HG02763 (cell line): ENCODE data around the gene ARHGAP24.
"Not testable (repeated sequence)": the region's sequence is repeated elsewhere in the genome, so short reads cannot be mapped to it uniquely, and the experiment has no call there.

ENCODE experiments used
- ATAC-seq: cut with Tn5 transposase; IDR thresholded peaks from one replicate; pipeline ENCODE4 v1.9.1; 2021; ENCODE audit warnings: mild to moderate bottlenecking, moderate library complexity; ENCODE audit not compliant: unreplicated experiment

ARHGAP24 gene

DNA sequence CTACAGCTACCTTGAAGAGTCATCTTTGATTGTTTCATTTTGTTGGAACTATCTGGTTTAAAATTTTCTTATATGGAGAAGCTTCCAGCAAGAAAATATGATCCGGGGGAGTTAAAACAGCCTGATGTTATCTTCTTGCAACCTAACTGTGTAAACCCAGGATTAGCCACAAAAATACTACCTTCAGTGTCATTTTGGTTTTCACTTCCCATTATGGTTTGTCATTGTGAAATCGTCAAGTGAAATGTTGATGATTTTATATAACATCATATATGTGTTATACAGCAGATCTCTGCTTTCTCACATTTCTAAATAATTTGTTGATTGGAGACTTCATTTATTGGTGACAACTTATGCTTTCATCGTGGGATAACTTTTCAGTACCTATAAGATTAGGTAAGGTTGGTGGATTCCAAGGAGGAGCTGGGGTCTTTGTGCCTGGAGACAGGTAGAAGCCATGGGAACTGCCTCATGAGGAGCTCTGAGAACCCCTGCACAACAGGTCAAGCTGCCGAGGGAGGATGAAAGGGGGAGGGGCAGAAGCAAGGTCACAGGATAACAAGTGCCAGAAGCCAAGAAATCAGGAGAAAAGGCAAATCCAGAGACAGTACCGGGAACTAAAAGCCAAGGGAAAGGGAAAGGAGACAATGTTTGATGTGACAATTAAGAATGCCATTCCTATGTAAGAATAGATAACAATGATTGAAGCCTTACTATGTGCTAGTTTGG, 7.2 kb downstream of the ARHGAP24 start:
- ATAC-seq: no peak

- ATAC-seq: no peak
Observed at GRCh38 chr4:85486425-85487086, 11.6 kb downstream of the ARHGAP24 start.

GRCh38 chr4:85488416-85488815, 13.5 kb downstream of the ARHGAP24 start:
- no peak for ATAC-seq

DNA sequence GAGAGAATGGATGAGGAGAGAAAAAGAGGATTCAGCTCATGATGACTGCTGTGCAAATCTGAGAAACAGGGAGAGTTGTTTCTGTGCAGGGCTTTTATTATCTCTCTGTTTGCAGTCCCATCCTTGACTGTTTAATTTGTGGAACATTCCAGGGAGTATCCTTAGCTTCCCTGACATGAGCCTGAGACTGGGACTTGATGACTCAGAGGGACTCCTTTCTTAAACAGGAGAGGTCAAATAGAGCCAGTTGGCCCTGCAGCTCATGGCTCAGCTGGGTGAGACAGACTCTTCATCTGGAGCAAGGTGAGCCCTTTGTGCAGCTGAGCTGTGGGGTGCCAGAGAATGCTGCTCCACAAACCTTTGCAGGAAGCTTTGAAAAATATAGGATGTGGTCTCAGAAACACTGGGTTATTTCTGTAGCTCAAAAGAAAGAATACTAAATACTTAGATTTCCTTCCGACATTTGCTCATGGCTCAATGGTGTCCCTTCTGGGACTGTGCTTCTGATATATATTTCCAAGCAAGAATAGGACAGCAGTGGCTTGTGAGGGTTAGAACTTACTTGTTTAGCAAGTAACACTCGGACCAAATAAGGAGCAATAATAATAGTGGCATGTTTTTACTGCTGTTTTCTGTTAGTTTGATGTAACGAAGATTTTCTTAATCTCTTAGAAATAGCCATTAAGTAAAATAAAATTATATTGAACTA, 14.5 kb downstream of the ARHGAP24 start:
- ATAC-seq: no peak

GRCh38 chr4:85491527-85491926, 16.6 kb downstream of the ARHGAP24 start:
- ATAC-seq: peak; percentile 74

DNA sequence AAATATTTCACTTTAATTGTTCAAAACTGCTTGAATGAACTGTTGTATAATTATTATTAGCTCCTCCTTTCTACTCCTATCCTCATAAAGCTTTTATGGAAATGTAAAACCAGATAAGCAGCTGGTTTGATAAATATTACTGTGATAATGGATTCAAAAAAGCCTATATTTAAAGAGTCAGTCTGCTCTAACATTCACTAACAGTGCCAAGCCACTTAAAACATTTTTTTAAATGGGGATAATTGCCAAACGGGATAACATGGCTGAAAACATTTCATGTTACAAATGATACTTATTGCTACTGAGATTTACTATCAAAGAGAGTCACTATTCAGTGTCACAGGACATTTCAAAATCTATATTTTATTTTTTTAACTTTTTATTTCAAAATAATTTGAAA, 17.4 kb downstream of the ARHGAP24 start:
- no peak for ATAC-seq

DNA sequence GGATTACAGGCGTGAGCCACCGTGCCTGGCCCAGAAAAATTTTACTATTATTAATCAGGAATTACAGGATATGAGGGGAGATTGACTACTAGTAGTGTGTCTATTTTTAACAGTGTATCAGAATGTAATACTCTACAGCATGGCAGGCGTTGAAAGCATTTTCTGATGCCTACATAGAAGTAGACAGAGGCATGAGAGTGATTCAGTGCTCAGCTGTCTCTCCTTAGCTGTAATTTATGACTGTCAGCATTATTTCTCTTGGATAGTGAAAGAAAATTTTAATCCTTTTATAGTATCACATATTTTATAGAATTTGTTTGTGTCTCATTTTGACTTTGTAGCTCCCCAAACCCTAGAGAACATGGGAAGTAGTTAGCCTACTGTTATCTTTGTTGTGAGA, 20.7 kb downstream of the ARHGAP24 start:
- ATAC-seq: no peak

- ATAC-seq: no peak
Observed at GRCh38 chr4:85496126-85496849, 21.3 kb downstream of the ARHGAP24 start.

DNA sequence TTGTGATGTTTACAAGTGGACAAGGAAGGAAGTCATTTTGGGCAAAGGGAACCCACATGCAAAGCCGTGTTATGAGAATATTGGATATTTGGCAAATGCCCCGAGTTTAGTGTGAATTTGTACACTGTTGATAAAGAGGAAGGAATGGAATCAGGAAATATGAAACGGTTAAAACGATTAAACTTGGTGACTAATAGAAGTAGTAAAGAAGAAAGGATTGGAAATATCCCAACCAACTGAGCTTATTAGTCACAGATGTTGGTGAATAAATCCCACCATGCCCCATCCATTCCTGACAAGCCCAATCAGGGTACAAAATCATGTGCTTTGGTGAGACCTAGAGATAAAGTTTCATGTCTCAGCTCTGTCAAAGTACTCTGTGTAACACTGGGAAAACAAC, 22.0 kb downstream of the ARHGAP24 start:
- no peak for ATAC-seq

GRCh38 chr4:85498068-85498733, 23.3 kb downstream of the ARHGAP24 start:
- ATAC-seq: peak; percentile 99

DNA sequence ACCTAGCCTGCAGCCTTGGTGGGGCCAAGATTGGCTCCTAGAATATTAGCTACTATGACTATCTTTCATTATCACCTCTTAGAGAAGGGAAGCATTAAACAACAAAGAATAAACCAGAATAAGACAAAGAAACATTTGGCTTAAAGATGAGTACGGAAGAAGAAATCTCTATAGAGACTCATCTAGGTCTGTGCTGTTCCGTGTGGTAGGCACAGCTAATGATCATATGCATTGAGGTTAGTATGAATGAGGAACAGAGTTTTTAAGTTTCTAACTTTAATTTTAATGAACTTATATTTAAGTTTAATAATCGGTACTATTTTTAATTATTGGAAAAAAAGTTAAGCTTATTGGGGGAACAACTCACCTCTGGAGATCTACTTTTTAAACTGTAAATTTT, 24.6 kb downstream of the ARHGAP24 start:
- ATAC-seq: no peak

DNA sequence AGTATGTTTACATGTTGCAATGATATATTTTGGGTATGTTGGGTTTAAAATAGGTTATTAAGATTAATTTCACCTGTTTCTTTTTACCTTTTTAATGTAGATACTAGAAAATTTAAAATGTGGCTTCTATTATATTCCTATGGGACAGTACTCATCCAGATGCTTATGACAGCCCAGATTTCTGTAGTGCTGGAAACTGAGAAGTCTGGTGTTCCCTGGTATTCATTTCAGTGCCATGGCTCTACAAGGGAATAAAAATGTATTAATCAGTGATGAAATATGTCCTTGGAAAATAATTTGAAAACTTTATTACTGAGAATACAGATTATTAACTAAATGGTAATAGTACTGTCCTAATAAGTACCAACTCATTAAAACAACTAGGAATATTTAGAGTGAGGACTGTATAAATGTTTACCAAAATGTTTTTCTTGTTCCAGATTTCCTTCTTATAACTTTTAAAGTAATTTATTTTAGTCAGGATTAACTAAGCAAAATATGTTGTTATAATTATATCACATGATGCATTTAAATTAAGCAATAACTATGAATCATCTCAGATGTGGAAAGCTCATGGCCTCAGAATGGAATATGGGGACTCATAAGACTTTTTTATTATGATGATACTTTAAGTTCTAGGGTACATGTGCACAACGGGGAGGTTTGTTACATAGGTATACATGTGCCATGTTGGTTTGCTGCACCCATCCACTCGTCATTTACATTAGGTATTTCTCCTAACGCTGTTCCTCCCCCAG, 25.3 kb downstream of the ARHGAP24 start:
- ATAC-seq: no peak

DNA sequence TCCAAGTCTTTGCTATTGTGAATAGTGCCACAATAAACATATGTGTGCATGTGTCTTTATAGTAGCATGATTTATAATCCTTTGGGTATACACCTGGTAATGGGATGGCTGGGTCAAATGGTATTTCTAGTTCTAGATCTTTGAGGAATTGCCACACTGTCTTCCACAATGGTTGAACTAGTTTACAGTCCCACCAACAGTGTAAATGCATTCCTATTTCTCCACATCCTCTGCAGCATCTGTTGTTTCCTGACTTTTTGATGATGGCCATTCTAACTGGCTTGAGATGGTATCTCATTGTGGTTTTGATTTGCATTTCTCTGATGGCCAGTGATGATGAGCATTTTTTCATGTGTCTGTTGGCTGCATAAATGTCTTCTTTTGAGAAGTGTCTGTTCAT, 26.2 kb downstream of the ARHGAP24 start:
- ATAC-seq: not testable (repeated sequence)

GRCh38 chr4:85508654-85509053, 33.7 kb downstream of the ARHGAP24 start:
- ATAC-seq: no peak

DNA sequence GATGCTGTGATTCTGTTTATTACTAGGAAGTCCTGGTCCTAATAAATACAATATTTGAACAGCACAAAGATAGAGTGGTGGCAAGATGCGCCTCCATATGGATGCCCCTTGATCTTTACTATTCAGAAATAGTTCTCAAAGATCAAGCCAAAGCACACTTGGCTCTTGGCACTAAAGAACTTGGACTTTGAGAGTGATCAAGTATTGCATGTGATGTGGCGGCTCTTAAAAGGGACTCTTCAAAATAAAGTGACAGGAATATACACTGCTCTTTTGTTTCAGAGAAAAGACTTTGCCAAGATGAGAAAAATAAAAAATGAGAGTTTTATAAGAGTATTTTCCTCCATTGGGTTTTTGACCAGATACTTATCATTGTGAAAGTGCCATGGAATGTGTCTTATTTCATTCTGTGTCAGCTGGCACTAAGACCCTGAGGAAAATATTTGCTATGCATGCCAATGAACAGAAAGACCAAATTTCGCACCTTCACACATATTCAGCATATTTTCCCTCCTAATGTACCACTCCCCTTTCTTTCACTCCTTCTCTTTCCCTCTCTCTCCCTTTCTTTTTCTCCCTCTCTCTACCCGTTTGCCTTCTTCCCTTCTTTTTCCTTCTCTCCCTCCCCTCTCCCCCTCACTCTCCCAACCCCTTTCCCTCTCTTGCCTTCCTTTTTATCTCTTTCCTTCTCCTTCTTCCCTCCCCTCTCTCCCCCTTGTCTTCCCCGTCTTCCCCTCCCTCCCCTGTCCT, 35.1 kb downstream of the ARHGAP24 start:
- no peak for ATAC-seq

- no peak for ATAC-seq
Observed at GRCh38 chr4:85510632-85510984, 35.7 kb downstream of the ARHGAP24 start.

DNA sequence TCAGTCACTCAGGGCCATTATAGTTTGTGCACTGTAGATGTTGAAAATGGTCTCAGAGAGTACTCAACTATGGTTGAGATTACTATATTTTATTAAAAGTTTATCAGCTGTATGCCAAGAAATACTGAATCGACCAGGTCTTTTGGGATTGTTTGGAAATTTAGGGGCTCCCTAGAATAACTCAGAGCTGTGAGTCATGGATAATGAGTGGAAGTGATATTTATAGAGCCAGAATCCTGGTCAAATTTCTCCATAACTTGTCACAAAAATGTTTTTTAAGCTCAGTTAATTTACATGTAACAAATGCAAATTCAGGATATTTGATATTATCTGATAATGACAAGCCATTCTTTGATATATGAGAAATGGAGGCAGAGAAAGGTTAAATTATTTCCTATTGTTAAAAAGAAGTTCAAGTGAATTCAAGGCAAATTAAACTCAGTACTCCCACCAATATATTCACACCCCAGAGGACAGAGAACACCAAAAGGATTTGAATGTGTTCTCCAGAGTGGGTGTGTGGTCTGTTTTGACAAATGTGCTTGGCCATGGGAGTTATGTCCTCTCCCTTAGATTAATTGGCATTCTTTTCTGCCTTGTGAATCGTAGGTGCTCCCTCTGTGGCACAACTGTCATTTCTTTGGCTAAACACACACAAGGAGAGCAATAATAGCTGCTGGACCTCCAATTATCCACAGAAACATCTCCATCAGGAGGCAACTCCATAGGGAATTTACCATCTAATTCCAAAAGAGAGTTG, 37.7 kb downstream of the ARHGAP24 start:
- no peak for ATAC-seq

DNA sequence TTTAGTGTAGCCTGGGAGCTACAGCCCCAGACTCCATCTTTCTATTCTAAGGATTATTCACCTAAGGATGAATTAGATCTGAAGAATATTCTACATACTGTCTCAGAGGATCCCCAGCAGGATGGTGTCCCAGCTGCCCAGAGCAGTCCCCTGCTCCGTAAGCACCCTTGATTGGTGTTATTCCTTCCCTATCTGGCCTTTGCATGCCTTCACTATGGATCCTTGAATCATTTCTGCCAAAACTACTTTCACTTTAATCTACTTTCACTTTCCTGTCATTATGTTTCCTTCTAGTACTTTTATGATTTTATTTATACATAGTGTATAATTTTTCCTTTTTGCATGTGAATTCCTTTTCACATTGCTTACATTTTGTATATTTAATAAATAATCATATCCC, 39.2 kb downstream of the ARHGAP24 start:
- ATAC-seq: no peak

- no peak for ATAC-seq
Observed at GRCh38 chr4:85514783-85515182, 39.8 kb downstream of the ARHGAP24 start.
